ENCODE measurements around the gene PLOD3.

Gene PLOD3

GRCh38 chr7:101239191-101239950 is 22.0 kb upstream of the PLOD3 start:
- DNase-seq: no peak

- DNase-seq: no peak
Observed at GRCh38 chr7:101238226-101239182, 21.1 kb upstream of the PLOD3 start.

- DNase-seq: no peak
Observed at GRCh38 chr7:101237206-101238067, 20.1 kb upstream of the PLOD3 start, which contains the start of gene CLDN15. TSS of gene CLDN15 (minus strand) at chr7:101237802. CDS start at chr7:101237581, 221 bp downstream.

- DNase-seq: no peak
Observed at GRCh38 chr7:101236292-101236835, 19.0 kb upstream of the PLOD3 start.

- no peak for DNase-seq
Observed at GRCh38 chr7:101235522-101235921, 18.1 kb upstream of the PLOD3 start.

GRCh38 chr7:101235050-101235449 is 17.7 kb upstream of the PLOD3 start:
- DNase-seq: no peak

GRCh38 chr7:101234636-101235035 is 17.3 kb upstream of the PLOD3 start:
- DNase-seq: no peak

GRCh38 chr7:101233907-101234547 is 16.6 kb upstream of the PLOD3 start:
- no peak for DNase-seq

GRCh38 chr7:101232141-101232850 is 14.9 kb upstream of the PLOD3 start:
- peak; percentile 48 for DNase-seq

GRCh38 chr7:101231644-101232043 is 14.3 kb upstream of the PLOD3 start:
- DNase-seq: no peak

GRCh38 chr7:101226721-101227120 is 9.3 kb upstream of the PLOD3 start:
- no peak for DNase-seq

- DNase-seq: no peak
Observed at GRCh38 chr7:101225650-101226049, 8.3 kb upstream of the PLOD3 start.

GRCh38 chr7:101223528-101223927 is 6.1 kb upstream of the PLOD3 start:
- no peak for DNase-seq

- DNase-seq: no peak
Observed at GRCh38 chr7:101222275-101222830, 5.0 kb upstream of the PLOD3 start.

- DNase-seq: no peak
Observed at GRCh38 chr7:101220295-101220694, 2.9 kb upstream of the PLOD3 start.

- DNase-seq: no peak
Observed at GRCh38 chr7:101218236-101219125, 1.1 kb upstream of the PLOD3 start.

GRCh38 chr7:101216860-101217387 is 457 bp downstream of the PLOD3 start:
- DNase-seq: no peak

- DNase-seq: no peak
Observed at GRCh38 chr7:101216001-101216859, 1.2 kb downstream of the PLOD3 start.

- no peak for DNase-seq
Observed at GRCh38 chr7:101212014-101212413, 5.4 kb downstream of the PLOD3 start.
